ENCODE results near the gene KLHDC7B. TPM values are rescaled to one million over a fixed set of nuclear protein-coding genes. Genes with fewer than 3 reads are reported as not detected.

The KLHDC7B gene
- total RNA-seq, 1 experiment from 2014 or later, result 1.6 TPM

- no peak overlapping the region for H3K27ac ChIP-seq (ENCODE audit: low read depth, low read length, poor library complexity, severe bottlenecking)
- H3K27me3 ChIP-seq (replicated peaks; ENCODE audit: insufficient read depth, low read depth, low read length, poor library complexity), result no peaks in the 10 kb centered on the region
- H3K36me3 ChIP-seq (ENCODE audit: insufficient read depth, low read length, poor library complexity, severe bottlenecking), result no peaks in the 10 kb centered on the region
- TF ChIP-seq CTCF (conservative IDR thresholded peaks at IDR 0.05; ENCODE audit: low read depth, low read length), result no peak
- no peak for TF ChIP-seq EZH2 (IDR thresholded peaks at IDR 0.05; ENCODE audit: borderline replicate concordance, low read depth, low read length, poor library complexity, severe bottlenecking)
- peaks cover 10% of the 10 kb centered on the region for H3K4me1 ChIP-seq (ENCODE audit: insufficient read depth, low read length, poor library complexity, severe bottlenecking)
- no peak overlapping the region for H3K4me3 ChIP-seq (ENCODE audit: low read depth, low read length, poor library complexity, severe bottlenecking)
- BruUV-seq (replicated peaks), result no TSS peak
- H3K9me3 ChIP-seq (ENCODE audit: low read depth, low read length, poor library complexity, severe bottlenecking), result no peaks in the 10 kb centered on the region
- intact Hi-C loops (cut with micrococcal nuclease; ENCODE audit: unreplicated experiment), result loop anchor here (10.0 kb wide), 1 partner anchor 57 kb away; the partner anchor contains the start of gene MAPK8IP2
- CTCF ChIA-PET, result no interaction called here
- POLR2A ChIA-PET (ENCODE audit: low non-redundant PET), result no interaction called here
- no peak for DNase-seq (ENCODE audit: low spot score)
Measured at GRCh38 chr22:50547263-50547985, 1.7 kb downstream of the KLHDC7B start.

- intact Hi-C loops (cut with micrococcal nuclease; ENCODE audit: unreplicated experiment), result loop anchor here (10.0 kb wide), 1 partner anchor 57 kb away; the partner anchor contains the start of gene MAPK8IP2
- Histone ChIP-seq H3K9me3 (ENCODE audit: low read depth, low read length, poor library complexity, severe bottlenecking) (no peaks in the 10 kb centered on the region), H3K36me3 (ENCODE audit: insufficient read depth, low read length, poor library complexity, severe bottlenecking) (no peaks in the 10 kb centered on the region), H3K27me3 (replicated peaks; ENCODE audit: insufficient read depth, low read depth, low read length, poor library complexity) (no peaks in the 10 kb centered on the region), H3K4me1 (ENCODE audit: insufficient read depth, low read length, poor library complexity, severe bottlenecking) (peaks cover 10% of the 10 kb centered on the region), H3K4me3 (ENCODE audit: low read depth, low read length, poor library complexity, severe bottlenecking) (no peak overlapping the region), H3K27ac (ENCODE audit: low read depth, low read length, poor library complexity, severe bottlenecking) (no peak overlapping the region)
- ChIA-PET CTCF (interaction anchor here (0.6 kb wide), 1 partner anchor 202 kb away, joined by 3 read pairs; no protein-coding TSS in a partner anchor), POLR2A (ENCODE audit: low non-redundant PET) (interaction anchor here (0.6 kb wide), 1 partner anchor 19 kb away, joined by 6 read pairs; the partner anchor contains the start of gene TYMP)
- no peak for DNase-seq (ENCODE audit: low spot score)
- TF ChIP-seq CTCF (conservative IDR thresholded peaks at IDR 0.05; ENCODE audit: low read depth, low read length) (no peak), EZH2 (IDR thresholded peaks at IDR 0.05; ENCODE audit: borderline replicate concordance, low read depth, low read length, poor library complexity, severe bottlenecking) (no peak)
- BruUV-seq (replicated peaks), result no TSS peak
Measured at GRCh38 chr22:50548040-50548920, 2.6 kb downstream of the KLHDC7B start.

- intact Hi-C loops (cut with micrococcal nuclease; ENCODE audit: unreplicated experiment), result loop anchor here (10.0 kb wide), 1 partner anchor 56 kb away; the partner anchor contains the start of gene MAPK8IP2
- H3K27ac ChIP-seq (ENCODE audit: low read depth, low read length, poor library complexity, severe bottlenecking), result no peak overlapping the region
- no peak overlapping the region for H3K4me3 ChIP-seq (ENCODE audit: low read depth, low read length, poor library complexity, severe bottlenecking)
- H3K4me1 ChIP-seq (ENCODE audit: insufficient read depth, low read length, poor library complexity, severe bottlenecking), result peaks cover 10% of the 10 kb centered on the region
- POLR2A ChIA-PET (ENCODE audit: low non-redundant PET), result interaction anchor here (0.6 kb wide), 1 partner anchor 46 kb away, joined by 7 read pairs; no protein-coding TSS in a partner anchor
- no peak for DNase-seq (ENCODE audit: low spot score)
- H3K27me3 ChIP-seq (replicated peaks; ENCODE audit: insufficient read depth, low read depth, low read length, poor library complexity), result no peaks in the 10 kb centered on the region
- CTCF ChIA-PET, result no interaction called here
- no peaks in the 10 kb centered on the region for H3K9me3 ChIP-seq (ENCODE audit: low read depth, low read length, poor library complexity, severe bottlenecking)
- TF ChIP-seq CTCF (conservative IDR thresholded peaks at IDR 0.05; ENCODE audit: low read depth, low read length) (no peak), EZH2 (IDR thresholded peaks at IDR 0.05; ENCODE audit: borderline replicate concordance, low read depth, low read length, poor library complexity, severe bottlenecking) (no peak)
- no peaks in the 10 kb centered on the region for H3K36me3 ChIP-seq (ENCODE audit: insufficient read depth, low read length, poor library complexity, severe bottlenecking)
- no TSS peak for BruUV-seq (replicated peaks)
Measured at GRCh38 chr22:50548921-50549790, 3.5 kb downstream of the KLHDC7B start.

Measured in A673 (cell line).